GM19455 (cell line): ENCODE data around the gene CHD3.
A peak's percentile ranks its signal among the peaks of the same experiment; 100 is the strongest.
"Not testable (repeated sequence)": the region's sequence is repeated elsewhere in the genome, so short reads cannot be mapped to it uniquely, and the experiment has no call there.

Experiments used
- ATAC-seq: cut with Tn5 transposase; IDR thresholded peaks from one replicate; pipeline ENCODE4 v1.9.1; 2021; ENCODE audit not compliant: unreplicated experiment

CHD3 gene

DNA sequence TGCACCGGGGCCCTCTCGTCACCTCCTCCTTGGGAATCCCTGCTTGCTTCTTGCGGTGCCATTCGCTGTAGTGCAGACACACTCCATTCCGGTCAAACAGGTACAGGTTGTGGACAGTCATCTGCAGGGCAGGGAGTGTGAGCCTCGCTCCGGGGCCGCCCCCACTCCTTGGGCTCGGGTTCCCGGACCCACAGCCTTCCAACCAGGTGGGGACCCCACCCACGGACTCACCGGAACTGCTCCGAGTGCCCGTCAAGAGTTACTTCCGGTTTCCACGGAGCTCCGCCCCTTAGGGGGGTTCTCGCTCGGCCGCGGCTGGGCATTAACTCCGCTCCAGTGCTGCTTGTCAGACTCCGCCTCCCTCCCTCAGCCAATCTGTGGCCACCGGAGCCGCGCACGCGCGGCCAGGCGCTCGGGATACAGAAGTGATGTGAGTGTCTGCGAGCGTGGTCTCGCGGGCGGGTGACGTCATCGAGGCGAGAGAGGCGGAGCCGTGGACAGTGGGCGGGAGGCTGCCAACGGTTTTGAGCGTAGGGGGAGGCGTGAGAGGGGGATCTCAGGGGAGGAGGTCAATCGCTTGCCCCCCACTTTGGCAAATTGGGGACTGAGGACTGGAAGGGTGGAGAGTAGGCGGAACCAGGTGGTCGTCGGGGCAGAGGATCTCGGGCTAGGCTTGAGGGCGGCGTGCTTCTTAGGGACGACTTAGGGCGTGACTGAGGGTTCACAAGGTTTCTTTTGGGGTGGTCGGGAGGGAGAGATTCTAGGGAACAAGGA lies 43.3 kb downstream of the CHD3 start, which contains the start of the genes CNTROB and TRAPPC1:
TSS of gene CNTROB (plus strand) at position 498 of the 774 bp plus-strand sequence. CDS start 874 bp downstream, outside the sequence.
TSS of gene TRAPPC1 (minus strand) at position 238 of the 774 bp plus-strand sequence. CDS start at position 121, 117 bp downstream.
- peak; percentile 90 for ATAC-seq

DNA sequence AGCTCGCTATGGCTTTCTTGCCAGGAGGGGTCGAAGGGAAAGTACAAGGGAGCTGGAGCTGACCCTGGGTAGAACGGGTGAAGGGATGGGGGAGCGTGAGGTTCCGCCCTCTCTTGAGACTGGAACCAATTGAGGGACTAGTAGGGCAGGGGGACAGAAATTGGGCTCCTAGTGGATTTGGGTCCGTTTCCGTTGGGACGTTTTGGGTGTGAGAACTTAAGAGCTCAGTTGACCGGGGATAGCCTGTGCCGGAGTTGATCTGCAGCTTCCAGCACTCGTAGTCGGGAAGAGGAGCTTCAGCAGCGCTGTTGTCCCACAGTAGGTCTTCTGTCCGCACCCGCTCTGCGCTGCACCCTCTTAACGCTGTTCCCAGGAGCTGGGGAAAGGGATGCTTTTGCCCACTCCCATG lies 43.9 kb downstream of the CHD3 start:
- ATAC-seq: peak; percentile 7

DNA sequence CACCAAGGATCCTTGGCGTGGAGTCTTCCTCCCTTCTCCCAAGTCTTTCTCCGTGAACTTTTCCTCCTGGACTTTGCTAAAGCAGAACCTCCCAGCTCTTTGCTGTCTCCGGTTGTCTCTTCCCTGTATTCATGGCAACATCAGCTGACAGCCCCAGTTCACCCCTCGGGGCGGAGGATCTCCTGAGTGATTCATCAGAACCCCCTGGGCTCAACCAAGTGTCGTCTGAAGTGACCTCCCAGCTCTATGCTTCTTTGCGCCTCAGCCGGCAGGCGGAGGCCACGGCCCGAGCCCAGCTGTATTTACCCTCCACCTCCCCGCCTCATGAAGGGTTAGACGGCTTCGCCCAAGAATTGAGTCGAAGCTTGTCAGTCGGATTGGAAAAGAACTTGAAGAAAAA lies 44.4 kb downstream of the CHD3 start:
- ATAC-seq: no peak

DNA sequence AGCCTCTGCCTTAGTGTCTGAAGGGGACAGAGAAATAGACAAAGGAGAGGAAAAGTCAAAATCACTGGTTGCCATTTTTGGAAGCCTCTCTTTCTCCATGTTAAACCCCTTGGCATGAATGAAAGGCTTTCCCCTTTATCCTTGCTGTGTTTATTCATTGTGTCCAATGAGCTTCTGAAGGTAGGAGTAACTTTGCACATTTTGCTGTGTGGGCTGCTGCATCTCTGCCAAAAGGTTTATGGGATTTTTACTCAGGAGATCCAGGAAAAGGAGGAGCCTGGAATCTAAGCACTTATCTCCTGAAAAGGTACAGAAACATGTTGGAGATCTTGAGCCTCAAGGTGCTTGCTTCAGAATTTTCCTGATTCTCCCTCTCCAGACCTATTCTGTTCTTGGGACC lies 47.3 kb downstream of the CHD3 start:
- ATAC-seq: no peak

DNA sequence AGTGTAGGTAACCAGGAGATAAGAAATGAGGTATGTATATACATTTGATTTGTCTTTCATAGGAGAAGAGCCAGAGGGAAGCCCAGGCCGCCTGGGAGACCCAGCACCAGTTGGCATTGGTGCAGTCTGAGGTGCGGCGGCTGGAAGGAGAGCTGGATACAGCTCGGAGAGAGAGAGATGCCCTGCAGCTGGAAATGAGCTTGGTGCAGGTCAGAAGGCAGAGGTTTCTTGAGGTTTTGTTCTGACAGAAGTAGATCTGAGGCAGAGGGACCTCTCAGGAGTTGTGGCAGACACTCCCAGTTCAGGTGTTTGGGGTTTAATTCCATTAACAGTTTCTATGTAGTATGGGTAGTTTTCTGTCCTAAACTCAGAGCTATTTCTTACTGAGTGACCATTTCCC lies 51.4 kb downstream of the CHD3 start:
- ATAC-seq: no peak

DNA sequence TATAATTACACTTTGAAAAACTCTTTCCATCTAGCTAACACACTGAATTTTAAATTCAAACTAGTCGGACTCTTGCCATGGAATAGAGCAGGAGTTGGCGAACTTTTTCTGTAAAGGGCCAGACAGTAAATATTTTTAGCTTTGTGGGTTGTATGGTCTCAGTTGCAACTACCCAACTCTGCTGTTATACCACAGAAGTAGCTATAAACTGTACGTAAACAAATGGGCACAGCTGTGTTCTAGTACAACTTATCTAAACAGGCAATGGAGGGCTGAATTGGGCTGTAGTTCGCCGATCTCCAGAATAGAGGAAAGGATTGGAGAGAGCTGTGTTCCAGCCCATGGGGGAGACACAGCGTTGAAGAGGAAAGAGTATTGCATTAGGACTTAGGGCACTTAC lies 52.2 kb downstream of the CHD3 start:
- ATAC-seq: no peak

DNA sequence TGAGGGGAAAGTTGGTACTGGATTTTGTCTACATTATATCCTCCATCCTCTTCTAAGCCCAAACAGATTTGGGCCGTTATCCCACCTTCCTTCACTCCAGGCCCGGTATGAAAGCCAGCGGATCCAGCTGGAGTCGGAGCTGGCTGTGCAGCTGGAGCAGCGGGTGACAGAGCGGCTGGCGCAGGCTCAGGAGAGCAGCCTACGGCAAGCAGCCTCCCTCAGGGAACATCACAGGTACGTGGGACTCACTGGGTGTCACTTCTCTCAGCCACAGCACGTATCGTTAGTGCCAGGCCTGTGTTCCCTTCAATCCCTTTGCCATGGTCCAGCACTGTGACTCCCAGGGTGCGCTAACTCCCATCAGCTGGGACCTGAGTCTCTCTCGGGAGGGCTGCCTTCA lies 54.7 kb downstream of the CHD3 start:
- ATAC-seq: no peak

DNA sequence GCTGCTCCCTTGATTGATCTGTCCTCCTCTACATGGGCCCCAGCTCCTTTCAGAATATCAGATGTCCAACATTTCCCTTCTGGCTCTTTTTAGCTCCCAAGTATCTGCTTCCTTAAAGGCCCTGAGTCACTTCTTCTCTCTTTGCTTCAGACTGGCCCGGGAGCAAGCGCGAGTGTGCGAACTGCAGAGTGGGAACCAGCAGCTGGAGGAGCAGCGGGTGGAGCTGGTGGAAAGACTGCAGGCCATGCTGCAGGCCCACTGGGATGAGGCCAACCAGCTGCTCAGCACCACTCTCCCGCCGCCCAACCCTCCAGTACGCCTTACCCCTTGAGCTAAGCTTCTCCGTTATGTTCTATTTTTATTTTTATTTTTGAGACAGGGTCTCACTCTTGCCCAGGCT lies 55.7 kb downstream of the CHD3 start:
- no peak for ATAC-seq

DNA sequence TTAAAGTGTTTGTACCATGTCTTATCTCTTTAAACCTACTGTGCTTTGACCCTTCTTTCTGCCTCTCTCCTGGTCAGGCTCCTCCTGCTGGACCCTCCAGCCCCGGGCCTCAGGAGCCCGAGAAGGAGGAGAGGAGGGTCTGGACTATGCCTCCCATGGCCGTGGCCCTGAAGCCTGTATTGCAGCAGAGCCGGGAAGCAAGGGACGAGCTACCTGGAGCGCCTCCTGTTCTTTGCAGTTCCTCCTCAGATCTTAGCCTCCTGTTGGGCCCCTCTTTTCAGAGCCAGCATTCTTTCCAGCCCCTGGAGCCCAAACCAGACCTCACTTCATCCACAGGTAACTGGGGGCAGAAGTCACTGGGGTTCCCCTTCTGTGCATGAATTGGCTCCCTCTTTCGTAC lies 57.1 kb downstream of the CHD3 start:
- ATAC-seq: no peak

DNA sequence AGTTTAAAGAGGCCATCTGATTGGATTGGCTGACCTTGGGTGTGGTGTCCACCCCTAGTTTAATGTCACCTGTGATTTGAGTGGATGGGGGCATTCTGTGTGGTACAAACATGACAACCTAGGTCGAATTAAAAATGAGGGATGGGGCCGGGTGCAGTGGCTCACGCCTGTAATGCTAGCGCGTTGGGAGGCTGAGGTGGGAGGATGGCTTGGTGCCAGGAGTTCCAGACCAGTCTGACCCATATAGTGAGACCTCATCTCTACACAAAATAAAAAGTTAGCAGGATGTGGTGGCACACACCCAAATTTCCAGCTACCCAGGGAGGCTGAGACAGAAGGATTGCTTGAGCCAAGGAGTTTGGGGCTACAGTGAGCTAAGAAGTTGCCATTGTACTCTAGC lies 57.9 kb downstream of the CHD3 start:
- no peak for ATAC-seq

DNA sequence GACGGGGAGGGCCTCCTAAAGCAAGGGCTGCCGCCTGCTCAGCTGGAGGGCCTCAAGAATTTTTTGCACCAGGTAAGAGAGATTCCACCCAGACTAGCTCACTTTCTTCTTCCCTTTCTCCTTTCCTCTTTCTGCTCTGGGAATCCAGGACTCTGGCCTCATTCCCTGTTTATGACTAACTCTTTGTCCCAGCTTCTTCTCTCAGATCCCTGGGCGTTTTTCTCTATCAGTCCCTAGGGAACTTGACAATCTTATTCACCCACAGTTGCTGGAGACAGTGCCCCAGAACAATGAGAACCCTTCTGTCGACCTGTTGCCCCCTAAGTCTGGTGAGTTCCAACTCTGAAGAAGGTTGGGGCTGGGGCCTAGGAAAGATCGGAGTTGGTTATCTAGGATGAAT lies 59.1 kb downstream of the CHD3 start:
- ATAC-seq: no peak

DNA sequence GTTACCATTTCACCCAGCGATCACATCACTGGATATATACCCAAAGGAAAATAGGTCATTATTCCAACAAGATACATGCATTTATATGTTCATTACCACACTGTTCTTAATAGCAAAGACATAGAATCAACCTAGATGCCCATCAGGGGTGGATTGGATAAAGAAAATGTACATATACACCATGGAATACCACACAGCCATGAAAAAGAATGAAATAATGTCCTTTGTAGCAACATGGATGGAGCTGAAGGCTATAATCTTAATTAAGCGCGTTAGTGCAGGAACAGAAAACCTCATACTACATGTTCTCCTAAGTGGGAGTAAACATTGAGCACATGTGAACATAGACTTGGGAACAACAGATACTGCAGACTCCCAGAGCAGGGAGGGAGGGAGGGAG lies 62.0 kb downstream of the CHD3 start:
- no peak for ATAC-seq

DNA sequence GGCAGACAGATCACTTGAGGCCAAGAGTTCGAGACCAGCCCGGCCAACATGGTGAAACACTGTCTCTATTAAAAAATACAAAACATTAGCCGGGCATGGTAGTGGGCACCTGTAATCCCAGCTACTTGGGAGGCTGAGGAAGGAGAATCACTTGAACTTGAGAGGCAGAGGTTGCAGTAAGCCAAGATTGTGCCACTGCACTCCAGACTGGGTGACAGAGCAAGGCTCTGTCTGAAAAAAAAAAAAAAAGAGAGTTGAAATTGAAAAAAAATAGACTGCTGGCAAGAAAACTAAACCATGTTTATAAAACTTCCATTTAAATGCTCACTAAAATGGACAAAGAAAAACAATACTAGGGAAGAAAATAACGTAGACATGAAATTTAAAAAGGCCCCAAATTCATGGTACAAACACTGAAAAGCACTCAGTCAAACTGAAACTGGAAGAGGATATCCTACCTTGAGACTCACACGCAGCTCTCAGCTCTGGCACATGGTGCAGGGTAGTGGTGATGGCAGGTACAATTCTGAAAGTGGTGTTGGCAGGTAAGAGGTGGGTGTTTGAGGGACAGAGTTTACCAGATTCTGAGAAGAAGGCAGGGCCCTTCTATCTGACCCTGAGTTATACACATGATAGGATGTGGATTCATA lies 62.7 kb downstream of the CHD3 start:
- ATAC-seq: no peak

DNA sequence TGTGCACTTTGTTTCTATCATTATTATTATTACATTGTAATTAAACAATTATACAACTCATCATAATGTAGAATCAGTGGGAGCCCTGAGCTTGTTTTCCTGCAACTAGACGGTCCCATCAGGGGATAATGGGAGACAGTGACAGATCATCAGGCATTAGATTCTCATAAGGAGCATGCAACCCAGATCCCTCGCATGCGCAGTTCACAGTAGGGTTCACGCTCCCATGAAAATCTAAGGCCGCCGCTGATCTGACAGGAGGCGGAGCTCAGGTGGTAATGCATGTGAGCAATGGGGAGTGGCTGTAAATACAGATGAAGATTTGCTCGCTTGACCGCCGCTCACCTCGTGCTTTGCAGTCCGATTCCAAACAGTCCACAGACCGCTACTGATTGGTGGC lies 64.7 kb downstream of the CHD3 start:
- ATAC-seq: not testable (repeated sequence)

DNA sequence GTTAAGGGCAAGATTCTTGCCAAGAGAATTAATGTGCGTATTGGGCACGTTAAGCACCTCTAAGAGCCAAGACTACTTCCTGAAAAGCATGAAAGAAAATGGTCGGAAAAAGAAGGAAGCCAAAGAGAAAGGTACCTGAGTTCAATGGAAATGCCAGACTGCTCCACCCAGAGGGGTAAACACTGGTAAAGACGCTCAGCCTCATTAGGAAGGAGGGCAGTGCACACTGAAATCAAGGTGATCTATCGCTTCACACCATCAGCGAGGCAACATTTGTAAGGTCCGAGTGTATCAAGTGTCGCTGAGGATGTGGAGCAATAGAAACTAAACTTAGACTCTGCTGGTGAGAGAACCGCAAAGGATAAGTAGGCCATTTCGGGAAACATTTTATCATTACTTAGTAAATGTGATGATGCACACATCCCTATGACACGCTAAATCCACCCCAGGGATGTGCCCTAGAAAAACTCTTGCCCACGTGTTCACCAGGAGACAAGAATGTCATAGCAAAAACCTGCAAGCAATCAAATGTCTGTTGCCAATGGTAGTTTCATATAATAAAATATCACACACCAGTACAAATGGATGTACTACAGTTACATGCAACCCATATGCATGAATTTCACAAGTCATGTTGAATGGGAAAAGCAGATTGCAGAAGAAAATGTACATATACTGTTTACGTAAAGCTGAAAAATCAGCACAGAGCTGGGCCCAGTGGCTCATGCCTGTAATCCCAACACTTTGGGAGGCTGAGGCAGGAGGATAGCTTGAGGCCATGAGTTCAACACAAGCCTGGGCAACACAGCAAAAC lies 67.0 kb downstream of the CHD3 start:
- ATAC-seq: no peak

DNA sequence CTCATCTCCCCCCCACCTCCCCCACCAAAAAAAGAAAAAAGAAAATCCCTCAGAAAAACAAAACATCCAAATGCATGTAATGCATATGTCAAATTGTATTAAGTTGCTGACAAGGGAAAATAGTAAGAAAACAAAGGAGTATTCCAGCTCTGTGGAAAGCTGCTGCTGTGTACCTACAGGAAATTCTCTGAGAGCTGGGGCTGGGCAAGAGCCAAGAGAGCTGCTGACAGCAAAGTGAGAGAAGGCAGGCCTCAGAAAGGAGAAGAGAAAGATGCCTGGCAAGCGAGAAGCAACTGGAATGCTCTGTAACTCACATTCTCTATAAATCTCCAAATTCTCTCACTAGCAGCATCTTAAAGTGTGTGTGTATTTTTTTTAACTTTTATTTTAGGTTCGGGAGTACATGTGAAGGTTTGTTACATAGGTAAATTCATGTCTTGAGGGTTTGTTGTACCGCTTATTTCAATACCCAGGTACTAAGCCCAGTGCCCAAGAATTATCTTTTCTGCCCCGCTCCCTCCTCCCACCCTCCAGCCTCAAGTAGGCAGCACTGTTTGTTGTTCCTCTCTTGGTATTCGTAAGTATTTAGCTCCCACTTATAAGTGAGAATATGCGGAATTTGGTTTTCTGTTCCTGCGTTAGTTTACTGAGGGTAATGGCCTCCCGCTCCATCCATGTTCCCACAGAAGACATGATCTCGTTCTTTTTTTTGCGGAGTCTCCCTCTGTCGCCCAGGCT lies 67.8 kb downstream of the CHD3 start:
- no peak for ATAC-seq

DNA sequence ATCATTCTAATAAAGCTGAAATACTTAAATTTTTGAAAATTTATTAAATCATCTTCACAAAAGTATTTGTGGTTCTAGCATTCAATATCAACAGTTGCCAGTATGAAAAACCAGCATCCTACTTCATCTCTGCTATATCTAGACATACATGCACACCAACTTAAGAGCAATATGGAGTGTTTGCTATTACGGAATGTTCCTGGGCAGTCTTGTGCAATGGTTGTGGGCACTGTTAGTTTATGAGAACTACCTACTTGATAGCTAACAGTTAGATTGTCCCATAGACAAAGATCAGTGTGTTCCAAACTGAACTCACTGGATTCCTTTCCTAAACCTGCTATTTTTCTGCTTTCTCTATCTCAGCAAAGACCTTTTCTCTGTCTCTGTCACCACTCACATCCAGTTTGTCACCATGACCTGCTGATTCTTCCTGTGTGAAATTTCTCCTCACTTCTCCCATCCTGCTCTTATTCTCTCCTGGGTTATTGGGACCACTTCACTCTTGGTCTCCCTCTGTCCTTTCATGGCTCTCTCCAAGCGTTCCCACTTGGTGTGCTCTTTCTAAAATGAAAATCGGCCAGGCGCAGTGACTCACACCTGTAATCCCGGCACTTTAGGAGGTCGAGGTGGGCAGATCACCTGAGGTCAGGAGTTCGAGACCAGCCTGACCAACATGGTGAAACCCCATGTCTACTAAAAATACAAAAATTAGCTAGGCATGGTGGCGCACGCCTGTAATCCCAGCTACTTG lies 71.1 kb downstream of the CHD3 start:
- no peak for ATAC-seq

DNA sequence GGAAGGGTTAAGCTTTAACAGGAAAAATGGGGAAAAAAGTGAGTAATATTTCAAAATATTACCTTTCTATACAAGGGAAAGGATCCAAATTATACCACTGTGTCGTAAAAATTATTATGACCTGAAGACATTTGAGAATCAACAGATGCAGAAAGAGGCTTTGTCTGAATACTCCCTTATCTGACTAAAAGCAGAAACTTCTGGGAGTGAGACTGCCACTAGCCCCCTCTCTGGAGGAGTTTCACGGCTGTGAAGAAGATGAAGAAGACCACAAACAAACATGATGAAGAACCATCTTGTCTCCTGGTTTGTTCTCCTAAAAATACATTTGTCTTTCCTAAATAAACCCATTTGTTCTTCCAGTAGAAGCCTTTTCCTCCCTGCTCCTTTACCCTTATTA lies 72.8 kb downstream of the CHD3 start:
- no peak for ATAC-seq
